GM18907 (cell line): Measurements from ENCODE around the gene LRMDA.

Source experiments
- ATAC-seq: cut with Tn5 transposase; IDR thresholded peaks from one replicate; pipeline ENCODE4 v1.9.1; 2021; ENCODE audit warnings: mild to moderate bottlenecking, moderate library complexity; ENCODE audit not compliant: unreplicated experiment

LRMDA gene

DNA sequence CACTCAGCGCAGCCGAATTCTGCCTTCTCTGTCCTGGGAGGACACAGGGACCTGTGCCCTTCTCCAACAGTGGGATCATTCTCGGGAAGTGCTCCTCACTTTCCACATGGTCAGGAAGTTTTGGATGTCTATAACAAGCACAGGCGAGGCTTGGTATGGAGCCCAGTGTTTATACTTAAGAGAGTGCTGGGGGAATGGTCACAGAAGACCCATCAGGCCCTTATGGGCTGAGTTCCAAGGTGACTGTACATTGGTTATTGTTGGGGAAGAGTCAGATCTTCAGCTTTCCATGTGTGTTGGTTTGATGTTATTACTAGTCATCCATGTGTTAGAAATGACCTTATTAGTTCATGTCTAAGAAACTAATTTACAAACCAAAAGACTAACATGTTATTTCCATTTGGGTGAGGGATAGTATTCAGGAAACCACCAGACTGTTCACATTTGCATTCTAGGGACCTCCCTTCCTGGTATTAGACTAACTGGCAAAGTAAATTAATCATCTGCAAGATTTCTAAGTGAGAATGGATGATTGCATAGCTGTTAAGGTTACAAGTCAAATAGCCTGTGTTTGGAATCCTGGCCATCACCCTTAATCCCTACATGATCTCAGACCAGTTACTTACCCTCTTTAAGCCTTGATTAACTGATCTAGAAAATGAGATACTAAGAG, 834.2 kb downstream of the LRMDA start:
- no peak for ATAC-seq

DNA sequence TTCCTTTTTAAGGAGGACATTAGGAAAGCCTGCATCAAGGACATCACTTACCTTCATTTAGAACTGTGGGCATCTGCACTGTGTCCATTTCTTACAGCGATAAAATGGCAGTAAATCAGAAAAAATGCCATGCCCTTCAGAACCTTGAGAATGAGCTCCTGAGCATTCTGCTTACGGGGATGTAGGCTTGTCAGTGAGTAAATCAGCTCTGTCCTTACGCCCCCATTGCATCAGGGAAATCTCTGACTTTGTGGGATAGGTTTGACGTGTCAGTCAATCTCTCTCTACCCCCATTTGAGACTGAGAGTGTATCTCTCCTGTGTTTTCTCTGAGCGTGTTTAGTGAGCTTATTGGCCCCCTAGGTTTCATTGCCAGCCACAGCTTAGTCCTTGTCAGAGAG, 837.1 kb downstream of the LRMDA start:
- no peak for ATAC-seq

DNA sequence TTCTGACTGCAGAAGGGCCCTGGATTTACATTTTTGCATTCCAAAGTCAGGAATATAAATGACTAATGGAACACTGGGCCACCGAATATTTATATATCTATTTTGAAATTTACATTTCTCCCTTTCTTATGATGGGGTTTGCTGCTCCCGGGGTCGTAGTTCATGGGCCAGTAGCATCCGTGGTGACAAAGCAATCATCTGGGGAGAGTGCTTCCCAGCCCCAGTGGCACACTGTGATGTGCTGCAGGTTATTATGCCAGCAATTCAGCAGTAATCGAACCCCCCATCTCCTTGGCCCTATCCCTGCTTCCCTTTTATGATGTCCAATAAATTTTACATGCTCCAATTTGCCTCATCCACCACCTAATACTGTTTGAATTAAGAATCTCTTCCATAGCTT, 837.5 kb downstream of the LRMDA start:
- ATAC-seq = no peak

DNA sequence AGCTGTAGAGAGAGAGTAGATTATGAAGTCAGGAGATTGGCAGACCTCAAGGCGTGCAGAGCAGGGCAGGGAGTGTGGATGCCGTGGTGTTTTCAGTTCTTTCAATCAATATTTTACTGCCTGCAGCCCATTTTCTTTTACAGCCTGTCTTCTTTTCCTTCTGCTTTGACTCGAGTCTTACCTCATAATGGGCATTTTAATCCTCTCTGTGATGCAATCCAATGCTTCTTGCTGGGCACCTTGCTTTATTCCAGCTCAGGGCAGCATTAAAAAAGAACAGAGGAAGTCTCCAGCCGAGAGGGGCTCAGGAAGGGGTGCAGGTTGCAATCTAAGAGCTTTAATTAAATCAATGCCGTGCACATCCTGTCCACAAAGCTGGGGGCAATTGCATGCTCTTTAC, 839.0 kb downstream of the LRMDA start:
- no peak for ATAC-seq

DNA sequence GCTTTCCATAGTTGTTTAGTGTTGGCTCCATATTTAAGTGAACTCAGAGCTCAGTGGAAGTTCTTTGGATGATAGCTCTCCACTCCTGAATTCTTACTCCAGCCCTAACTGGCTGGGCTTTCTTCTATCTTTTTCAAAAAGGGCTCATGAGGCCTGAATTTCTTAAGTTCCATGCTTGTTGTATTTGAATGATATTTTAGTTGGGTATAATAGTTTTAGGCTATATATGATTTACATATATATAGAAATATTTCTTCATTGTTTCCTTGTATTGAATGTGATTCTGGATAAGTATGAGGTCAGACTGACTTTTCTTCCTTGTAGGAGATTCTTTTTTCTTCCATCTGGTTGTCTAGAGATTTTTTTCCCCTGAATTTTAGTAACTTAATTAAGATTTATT, 843.5 kb downstream of the LRMDA start:
- no peak for ATAC-seq

DNA sequence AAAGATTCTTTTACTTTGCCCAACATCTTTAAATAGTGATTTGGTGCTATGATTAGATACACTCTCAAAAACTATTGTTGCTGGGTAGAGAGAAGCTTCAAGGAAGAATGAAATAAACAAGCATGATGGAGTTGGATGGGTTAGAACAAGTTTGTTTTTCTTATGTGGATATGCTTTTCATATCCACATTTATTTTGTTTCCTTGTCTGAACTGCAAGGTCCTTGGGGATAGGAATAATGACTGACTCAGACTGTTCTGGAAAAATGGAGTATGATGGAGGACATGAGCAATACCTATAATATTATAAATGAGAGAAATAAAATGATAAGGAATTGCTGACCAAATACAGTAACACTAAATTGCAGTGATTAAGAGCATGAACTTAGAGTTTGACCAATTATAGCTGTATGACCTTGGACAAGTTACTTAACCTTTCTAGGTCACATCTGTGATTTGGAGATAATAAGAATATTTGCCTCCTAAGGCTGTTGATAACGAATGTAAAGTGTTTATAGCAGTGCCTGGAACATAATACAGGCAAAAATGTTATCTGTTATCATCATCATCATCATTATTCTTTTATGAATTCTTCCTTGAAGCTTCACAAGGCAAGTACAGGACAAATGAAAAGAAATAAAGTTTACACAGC, 847.5 kb downstream of the LRMDA start:
- ATAC-seq = no peak

DNA sequence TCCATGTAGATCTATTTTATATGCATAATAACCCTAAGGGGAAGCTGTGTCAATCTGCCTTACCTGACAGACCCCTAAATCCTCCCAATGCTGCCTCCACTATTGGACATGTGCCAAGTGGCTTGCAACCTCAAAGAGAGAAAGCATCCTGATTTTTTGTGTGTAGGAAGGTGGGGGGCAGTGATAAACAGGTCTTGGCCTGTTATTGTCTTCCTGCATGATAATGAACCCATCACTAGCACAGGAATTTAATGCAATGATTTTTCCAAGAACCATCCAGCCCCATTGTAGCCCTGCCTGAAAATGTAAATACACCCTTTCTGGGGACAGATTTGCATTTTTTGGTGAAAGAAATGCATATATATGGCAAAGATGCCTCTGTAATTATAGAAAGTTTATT, 850.2 kb downstream of the LRMDA start:
- no peak for ATAC-seq

DNA sequence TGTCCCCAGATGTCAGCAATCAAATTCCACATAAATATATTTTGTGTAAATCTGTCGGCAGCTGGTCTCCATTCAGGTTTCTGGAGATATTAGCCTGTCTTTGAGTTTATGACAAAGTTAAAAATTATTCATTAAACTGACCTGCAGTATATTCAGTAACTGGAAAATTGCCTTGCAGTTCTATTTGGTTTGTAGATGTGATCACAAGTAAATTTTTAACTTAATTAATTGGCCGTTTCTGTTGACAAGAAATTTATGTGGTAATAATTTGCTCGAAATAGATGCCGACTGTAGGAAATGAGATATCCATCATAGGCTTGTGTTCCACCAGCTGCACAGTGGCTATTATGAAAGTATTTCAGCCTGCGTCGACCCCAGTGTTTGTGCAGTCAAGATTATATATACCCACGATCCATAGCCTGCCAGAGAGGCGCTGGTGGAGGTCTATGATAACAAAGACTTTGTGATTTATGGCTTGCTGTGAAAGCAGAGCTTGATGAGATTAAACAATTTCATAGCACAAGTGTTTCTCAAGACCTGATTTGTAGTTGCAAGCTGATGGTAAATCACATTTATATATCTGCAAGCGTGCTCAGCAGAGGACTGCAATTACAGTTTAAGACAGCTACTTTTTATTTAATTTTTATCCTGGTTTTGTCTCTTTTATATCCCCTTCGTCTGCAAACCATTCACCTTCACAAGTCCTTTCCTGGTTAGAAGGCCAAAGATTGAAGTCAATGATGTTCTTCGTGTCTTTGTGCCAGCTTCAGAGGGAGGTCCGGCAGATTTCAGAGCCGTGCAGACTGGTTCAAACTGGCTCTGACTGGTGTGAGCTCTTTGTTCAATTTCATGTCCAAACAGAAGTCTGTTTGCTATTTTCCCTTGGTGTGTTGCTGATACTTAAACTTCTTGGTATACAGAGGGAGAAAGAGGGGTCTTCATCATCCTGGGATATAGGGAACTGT, 850.9 kb downstream of the LRMDA start:
- no peak for ATAC-seq

DNA sequence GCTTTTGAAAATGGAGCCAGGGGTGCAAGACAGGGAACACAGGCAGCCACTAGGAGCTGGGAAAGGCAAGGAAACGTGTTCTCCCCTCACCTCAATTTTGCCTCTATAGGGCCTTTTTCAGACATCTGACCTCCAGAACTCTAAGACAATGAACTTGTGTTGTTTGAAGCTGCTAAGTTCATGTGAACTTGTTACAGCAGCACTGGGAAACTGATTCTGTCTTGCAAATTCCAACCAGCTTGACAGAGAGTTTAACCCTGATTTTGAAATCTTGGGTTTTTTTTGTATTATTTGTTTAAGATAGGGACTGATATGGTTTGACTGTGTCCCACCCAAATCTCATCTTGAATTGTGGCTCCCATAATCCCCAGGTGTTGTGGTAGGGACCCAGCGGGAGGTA, 852.9 kb downstream of the LRMDA start:
- no peak for ATAC-seq

DNA sequence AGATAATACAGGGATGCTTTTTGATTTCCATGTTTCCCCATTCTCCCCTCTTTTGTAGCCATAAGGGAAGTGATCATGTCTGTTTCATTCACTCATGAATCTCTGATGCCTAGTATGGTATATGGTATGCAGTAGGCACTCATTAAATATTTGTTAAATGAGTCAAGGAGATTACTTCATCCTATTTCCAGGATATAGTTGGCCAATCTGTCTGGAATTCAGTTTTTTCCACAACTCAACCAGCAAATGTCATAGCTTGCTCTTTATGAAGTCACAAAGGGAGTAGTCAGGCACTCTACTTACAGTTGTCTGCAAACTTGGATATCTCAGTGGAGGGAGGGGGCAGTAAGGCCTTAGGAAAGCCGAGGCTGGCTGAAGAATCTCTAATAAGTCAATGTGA, 853.6 kb downstream of the LRMDA start:
- ATAC-seq = no peak

DNA sequence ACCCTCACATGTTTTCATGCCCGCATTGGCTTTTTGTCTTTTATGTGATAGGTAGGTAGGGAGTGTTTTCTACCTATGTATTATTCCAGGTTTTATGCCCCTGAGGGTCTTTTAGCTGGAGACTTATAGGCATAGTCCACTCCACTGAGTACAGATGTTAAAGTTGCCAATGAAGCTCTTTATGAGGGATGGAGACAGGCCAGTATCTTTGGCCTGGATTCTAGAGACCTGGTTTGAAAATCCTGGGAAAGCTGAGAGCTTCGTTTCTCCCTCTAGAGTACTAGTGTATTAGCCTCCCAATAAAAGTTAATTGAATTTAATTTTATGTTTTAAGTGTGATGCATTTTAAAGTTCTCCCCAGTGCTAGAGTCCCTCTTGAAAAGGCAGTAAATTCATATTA, 854.1 kb downstream of the LRMDA start:
- ATAC-seq = no peak

DNA sequence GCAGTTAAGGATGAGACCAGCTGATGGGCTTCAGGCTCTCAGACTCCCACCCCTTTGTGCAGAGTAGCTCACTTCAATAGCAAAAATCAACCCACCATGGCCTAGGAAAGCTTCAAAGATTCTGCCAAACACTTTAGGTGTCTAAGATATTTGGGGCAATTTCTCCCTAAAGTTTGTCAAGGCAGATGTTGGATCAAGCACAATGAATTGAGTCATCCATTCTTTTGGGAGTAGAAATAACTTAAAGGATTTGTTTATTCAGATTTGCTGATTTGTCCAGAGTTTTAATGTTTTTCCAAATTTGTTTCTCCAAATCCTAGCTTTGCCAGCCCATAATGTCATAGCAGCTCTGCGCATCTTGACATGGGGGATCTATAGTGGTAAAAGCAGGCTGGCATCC, 855.1 kb downstream of the LRMDA start:
- no peak for ATAC-seq

DNA sequence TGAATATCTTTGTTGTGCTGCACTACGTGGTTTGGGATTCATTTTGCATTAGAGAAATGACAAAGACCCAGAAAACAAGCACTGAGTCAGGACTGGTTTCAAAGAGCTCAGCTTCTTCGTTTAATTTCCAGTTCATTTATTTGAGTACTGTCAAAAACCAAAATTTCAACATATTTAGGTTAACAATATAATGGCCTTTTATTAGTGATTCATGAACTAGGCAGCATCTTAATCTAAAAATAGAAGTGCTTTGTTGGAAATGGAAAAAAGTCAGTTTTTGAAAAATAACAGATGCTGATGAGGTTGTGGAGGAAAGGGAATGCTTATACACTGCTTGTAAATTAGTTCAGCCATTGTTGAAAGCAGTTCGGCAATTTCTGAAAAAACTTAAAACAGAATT, 856.4 kb downstream of the LRMDA start:
- ATAC-seq = no peak

DNA sequence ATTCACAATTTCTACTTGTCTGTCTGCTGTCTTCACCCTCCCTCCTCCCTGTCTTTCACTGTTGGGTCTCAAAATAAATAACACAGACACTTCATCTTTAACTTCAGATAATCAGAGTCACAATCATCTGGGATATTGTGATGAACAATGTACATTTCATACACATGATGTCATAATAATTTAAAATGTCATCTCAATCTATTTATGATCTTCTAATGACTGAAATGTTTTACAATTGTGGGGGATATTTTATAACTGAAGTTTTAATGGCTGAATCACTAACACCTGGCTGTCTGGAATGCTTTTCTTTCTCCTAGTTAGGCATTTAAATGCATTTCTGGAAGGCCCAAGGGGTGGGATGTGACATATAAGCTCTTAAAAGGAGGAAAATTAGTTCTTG, 859.8 kb downstream of the LRMDA start:
- no peak for ATAC-seq

DNA sequence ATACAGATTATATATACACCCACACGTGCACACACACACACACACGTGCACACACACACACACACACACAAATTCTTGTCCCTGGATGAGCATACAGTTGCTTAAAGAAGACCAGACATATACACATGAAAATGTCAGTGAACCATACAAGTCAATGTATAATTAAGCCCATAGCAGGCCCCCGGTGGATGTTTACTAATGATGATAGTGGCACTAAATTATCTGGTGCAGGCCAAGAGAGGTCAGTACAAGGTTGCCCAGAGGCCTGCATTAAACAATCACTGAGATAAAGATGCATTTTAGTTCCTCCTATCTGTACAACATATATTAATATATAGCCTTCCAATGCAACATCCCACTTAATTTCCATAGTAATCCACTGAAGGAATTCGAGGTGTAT, 860.5 kb downstream of the LRMDA start:
- no peak for ATAC-seq

DNA sequence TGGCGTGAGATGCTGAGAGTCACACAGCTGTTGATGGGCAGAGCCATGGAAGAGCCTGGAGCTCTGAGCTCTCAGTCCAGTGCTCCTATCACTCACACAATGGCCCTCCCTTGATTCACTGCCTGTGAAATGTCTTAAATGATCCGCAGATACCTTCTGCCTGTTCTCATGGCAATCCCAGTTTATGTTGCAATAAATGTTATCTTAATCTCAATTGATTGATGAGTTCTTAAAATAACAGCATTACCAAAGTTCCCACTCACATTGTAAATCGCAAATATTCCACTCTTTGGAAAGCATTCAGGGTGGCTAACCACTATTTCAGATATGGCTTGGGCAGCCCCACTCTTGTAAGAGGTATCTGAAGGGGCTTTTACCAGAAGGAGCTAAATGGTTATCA, 865.5 kb downstream of the LRMDA start:
- no peak for ATAC-seq

DNA sequence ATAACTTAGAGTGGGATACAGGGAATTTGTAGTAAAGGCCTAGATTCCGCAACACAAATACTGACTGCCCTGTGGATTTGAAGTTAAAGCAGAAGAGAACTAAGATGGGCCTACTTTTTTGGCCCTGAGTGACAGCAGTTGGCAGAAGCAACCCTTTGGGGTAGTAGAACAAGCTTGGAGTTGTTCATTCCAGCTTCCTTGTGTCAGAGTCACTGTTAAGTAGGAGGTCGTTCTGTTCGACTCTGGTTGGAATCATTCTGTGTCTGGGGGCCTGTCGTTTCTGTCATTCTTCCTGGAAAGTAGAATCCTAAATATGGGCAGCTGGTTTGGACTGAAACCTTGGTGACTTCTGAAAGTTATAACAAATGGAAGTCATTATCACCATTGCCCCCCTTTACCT, 865.9 kb downstream of the LRMDA start:
- ATAC-seq = no peak

DNA sequence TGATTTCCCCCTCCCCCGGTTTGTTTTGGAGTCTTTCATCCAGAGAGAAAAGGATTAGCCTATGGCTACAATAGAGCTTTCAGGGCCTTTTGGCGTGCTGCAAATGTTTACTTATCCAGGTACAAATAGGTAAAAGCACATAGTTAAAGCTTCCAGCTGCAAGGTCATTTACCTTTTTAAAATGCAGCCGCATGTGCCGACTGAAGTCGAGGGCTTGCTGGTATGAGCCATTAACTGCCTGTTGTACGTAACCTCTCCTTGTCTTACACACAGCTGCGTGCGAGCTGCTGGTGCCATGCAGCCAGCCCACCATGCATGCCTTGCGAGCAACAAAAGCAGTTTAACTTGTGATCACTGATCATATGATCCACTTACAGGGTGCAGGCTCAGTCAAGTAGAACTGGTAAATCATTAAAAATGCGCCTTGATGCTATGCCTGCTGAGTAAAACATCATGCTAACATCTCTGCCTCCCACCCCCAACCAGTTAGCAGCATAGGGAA, 866.4 kb downstream of the LRMDA start:
- no peak for ATAC-seq

DNA sequence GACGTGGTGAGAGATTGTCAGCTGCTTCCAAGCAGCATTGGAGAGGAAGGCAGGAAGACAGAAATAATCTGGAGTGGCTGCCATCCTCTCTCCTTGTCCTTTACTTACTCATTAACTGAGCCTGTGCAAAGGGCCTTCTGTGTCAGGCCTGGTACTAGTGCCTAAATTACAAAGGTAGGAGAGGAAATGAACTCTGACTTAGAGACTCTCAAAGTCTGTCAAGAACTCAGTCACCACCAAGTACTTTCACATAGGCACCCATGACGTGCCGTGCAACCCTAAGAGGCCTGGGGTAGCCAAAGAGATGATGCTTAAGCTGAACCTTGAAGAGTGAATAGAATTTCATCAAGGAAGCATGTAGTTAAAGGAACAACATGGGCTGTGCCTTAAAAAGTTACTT, 866.9 kb downstream of the LRMDA start:
- ATAC-seq = no peak

DNA sequence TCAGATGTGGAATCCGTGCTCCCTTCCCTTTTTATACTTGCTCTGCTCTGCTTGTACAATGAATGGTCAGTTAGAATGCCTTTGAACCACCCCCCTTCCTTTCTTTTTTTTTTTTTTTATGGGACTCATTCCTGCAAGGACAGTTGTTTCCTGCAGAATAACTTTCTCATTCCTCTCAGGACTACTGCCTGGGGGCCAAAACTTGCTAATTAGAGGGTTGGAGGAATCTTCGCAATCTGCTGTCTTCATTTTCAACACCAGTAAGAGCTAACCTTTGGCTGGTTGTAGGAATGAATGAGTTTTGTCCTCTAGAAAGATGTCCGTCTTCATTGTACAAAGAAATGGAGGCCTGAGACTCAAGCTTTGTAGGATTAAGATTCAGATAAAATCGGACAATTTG, 868.1 kb downstream of the LRMDA start:
- no peak for ATAC-seq

DNA sequence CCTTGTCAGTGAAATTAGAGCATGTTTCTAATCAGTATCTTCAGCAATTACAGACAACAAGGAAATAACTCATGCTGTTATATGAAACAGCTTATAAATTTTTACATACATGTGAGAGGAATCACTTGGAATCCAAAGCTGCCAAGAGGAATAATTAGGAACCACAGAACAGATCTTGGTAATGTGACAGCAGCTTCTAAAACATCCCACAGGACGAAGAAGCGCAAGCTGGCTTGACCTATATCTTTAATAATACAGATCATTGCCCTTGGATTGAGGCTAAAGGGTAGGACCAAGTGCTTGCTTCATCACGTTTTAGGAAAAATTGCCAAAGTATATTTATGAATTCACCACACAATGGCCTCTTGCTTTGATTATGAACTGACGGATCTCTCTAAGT, 869.8 kb downstream of the LRMDA start:
- no peak for ATAC-seq

DNA sequence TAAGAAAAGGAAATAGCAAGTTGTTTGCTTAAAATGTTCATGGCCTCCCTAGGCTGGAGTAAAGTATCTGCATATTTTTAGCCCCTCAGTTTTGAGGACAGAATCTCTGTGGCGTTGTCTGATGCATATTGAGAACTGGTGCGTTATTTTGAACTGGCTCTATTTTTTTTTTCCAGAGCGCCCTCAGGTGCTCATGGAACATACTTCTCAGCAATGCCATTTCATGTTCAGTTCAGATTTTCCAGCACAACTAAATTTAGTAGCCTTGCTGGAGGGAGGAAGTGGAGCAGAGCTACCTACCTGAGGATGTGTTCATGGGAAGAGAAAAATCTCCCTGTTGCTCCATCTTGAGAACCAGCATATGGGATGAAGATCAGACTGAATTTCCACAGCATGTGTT, 870.5 kb downstream of the LRMDA start:
- ATAC-seq = no peak
